Lower leg skin (tissue), 3 donors: ENCODE measurements around the gene GPRC5D.

ENCODE experiments used
- POLR2A ChIP-seq, 2 donors: fragments of 450-650 bp; IDR thresholded peaks; one replicate each; pipeline ENCODE4 v1.6.1; 2016 to 2017; ENCODE audit warnings: antibody characterized with exemption in 2 of 2, mild to moderate bottlenecking in 1 of 2, moderate library complexity in 1 of 2
- TF ChIP-seq, protein P1 (sequence below), 3 donors: fragments of 450-650 bp; IDR thresholded peaks; one replicate each; pipeline ENCODE4 v1.5.1; 2016; ENCODE audit warnings: antibody characterized with exemption in 3 of 3, mild to moderate bottlenecking in 3 of 3, moderate library complexity in 2 of 3

DNA sequence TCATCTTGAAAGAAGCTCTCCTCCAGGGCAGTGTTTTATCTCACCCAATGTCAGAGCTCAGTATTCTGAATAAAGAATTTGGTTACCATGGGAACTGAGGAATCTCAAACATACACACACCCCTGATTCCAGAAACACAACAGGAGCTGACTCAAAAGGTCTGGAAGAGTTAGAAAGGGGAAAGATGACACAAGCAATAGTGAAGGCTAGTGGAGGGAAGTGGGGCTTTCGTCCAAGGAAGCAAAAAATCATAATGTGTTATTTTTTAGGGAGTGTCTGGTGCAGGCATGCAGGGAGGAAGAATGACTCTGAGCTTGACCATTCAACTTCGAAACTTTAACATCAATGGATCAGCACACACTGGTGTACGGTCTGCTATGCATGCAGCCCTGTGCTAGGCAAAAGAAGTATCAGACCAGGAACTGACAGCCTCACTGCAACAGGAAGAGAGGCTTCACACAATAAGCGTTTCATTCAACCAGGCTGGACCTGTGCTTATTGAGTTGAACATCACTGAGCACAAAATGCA is 27.8 kb upstream of the GPRC5D start:
- TF ChIP-seq, protein P1, sequence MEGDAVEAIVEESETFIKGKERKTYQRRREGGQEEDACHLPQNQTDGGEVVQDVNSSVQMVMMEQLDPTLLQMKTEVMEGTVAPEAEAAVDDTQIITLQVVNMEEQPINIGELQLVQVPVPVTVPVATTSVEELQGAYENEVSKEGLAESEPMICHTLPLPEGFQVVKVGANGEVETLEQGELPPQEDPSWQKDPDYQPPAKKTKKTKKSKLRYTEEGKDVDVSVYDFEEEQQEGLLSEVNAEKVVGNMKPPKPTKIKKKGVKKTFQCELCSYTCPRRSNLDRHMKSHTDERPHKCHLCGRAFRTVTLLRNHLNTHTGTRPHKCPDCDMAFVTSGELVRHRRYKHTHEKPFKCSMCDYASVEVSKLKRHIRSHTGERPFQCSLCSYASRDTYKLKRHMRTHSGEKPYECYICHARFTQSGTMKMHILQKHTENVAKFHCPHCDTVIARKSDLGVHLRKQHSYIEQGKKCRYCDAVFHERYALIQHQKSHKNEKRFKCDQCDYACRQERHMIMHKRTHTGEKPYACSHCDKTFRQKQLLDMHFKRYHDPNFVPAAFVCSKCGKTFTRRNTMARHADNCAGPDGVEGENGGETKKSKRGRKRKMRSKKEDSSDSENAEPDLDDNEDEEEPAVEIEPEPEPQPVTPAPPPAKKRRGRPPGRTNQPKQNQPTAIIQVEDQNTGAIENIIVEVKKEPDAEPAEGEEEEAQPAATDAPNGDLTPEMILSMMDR (IDR thresholded peaks at IDR 0.05): no peak
- TF ChIP-seq POLR2A (IDR thresholded peaks at IDR 0.05): no peak
